ENCODE data around the gene FBXL17. TPM values are rescaled to one million over a fixed set of nuclear protein-coding genes. Genes with fewer than 3 reads are reported as not detected.

FBXL17 gene
- total RNA-seq, 1 experiment from 2014 or later, result 5.3 TPM

GRCh38 chr5:107917983-107918382, 463.9 kb downstream of the FBXL17 start:
- Histone ChIP-seq H2BK20ac (ENCODE audit: low read depth, low read length, poor library complexity, severe bottlenecking) (no peak overlapping the region), H3K27me3 (ENCODE audit: insufficient read depth, low read length) (no peaks in the 10 kb centered on the region), H4K8ac (replicated peaks; ENCODE audit: insufficient read length, low read depth, low read length) (no peak overlapping the region), H3K4ac (ENCODE audit: low read depth, low read length) (no peak overlapping the region), H4K20me1 (ENCODE audit: control insufficient read depth, insufficient read depth, insufficient read length) (no peaks in the 10 kb centered on the region), H3K23ac (ENCODE audit: insufficient read length, low read depth, low read length) (no peak overlapping the region), H3K9me3 (ENCODE audit: control insufficient read depth, low read depth, low read length) (no peaks in the 10 kb centered on the region), H3K9ac (ENCODE audit: extremely low read depth, insufficient read length, low read length) (no peak overlapping the region), H3K4me2 (ENCODE audit: insufficient read depth, insufficient read length, low read length) (no peak overlapping the region), H4K91ac (ENCODE audit: insufficient read length, low read depth, low read length) (no peak overlapping the region), H2BK12ac (ENCODE audit: insufficient read length, low read depth, low read length) (no peak overlapping the region), H2AFZ (ENCODE audit: low read length) (no peak overlapping the region), H3K56ac (ENCODE audit: insufficient read length, low read depth, low read length) (no peak overlapping the region), H2BK5ac (ENCODE audit: insufficient read length, low read length) (no peak overlapping the region), H3K79me1 (ENCODE audit: insufficient read depth, low read depth, low read length, poor library complexity, severe bottlenecking) (no peaks in the 10 kb centered on the region), H3T11ph (ENCODE audit: low read length) (no peak overlapping the region), H2BK15ac (ENCODE audit: low read depth, low read length) (no peak overlapping the region), H4K5ac (ENCODE audit: insufficient read length, low read depth, low read length) (no peak overlapping the region), H3K23me2 (ENCODE audit: insufficient read length, low read depth, low read length, poor library complexity, severe bottlenecking) (no peaks in the 10 kb centered on the region), H3K27ac (ENCODE audit: insufficient read length, low read depth, low read length) (no peak overlapping the region), H3K79me2 (ENCODE audit: insufficient read depth, low read length) (0 out of 2 replicates have a peak, but pooled peaks cover 2% of the 10 kb centered on the region), H3K4me1 (ENCODE audit: insufficient read depth, low read length) (no peaks in the 10 kb centered on the region; the same call in 1 of the 2 replicates), H3K18ac (ENCODE audit: insufficient read length, low read depth, low read length) (no peak overlapping the region), H3K14ac (ENCODE audit: insufficient read depth, low read length) (no peak overlapping the region; the same call in 1 of the 2 replicates), H2AK5ac (ENCODE audit: insufficient read length, low read length) (no peak overlapping the region), H2BK120ac (ENCODE audit: low read depth, low read length, poor library complexity, severe bottlenecking) (no peak overlapping the region)
- no peak for TF ChIP-seq CTCF (conservative IDR thresholded peaks at IDR 0.05)
- no peaks in the 10 kb centered on the region for H3K36me3 Mint-ChIP-seq (ENCODE audit: insufficient read depth in 1 of 3, low read depth in 3 of 3)
- no peak overlapping the region; a peak in 1 of 7 replicates for H3K27ac Mint-ChIP-seq
- no CpG with 5 or more reads among the region's 3 CpGs for whole genome bisulfite sequencing (ENCODE audit: extremely low coverage, insufficient read length, low lambda C conversion rate)
- H3K4me3 Mint-ChIP-seq, result no peak overlapping the region
- H3K9me3 Mint-ChIP-seq, result no peaks in the 10 kb centered on the region
- peaks cover 7 to 9% of the 10 kb centered on the region in 2 experiments; a peak in 3 of 4 replicates for H3K4me1 Mint-ChIP-seq
- H3K27me3 Mint-ChIP-seq (ENCODE audit: low read depth), result no peaks in the 10 kb centered on the region
- DNase-seq, result no peak
